SU-DHL-6 (cell line): ENCODE results near the gene MARK2.

Experiments used
- H2AFZ ChIP-seq: fragments of 200-600 bp; sonication (generic); 2 replicates; pipeline ENCODE4 v1.6.1; 2014; ENCODE audit warnings: low read depth, mild to moderate bottlenecking, moderate library complexity, mixed read lengths, antibody characterized with exemption, low read length; ENCODE audit not compliant: severe bottlenecking
- H3F3A ChIP-seq: fragments of 200-600 bp; shearing (Covaris generic); 2 replicates; pipeline ENCODE4 v1.6.0; 2016; ENCODE audit warnings: antibody characterized with exemption, mild to moderate bottlenecking; ENCODE audit not compliant: insufficient read depth
- H3K27ac ChIP-seq: fragments of 200-600 bp; sonication (generic); 2 replicates; pipeline ENCODE4 v1.5.1; 2016; ENCODE audit warnings: low read depth, mild to moderate bottlenecking, low read length, moderate library complexity, mixed read lengths
- H3K27me3 ChIP-seq: fragments of 200-600 bp; sonication (generic), shearing (Covaris generic); 2 replicates; pipeline ENCODE4 v1.6.0; 2014; ENCODE audit warnings: mild to moderate bottlenecking, low read length
- H3K36me3 ChIP-seq: fragments of 200-600 bp; sonication (generic); 2 replicates; pipeline ENCODE4 v1.6.1; 2014; ENCODE audit warnings: mild to moderate bottlenecking, low read length, mixed read lengths
- H3K4me2 ChIP-seq: fragments of 300-600, 200-600 bp; shearing (Covaris generic), sonication (generic); 2 replicates; pipeline ENCODE4 v1.6.0; 2014; ENCODE audit warnings: low read length, low read depth, mild to moderate bottlenecking; ENCODE audit not compliant: poor library complexity, severe bottlenecking
- H3K4me3 ChIP-seq: fragments of 200-600 bp; sonication (generic); 2 replicates; pipeline ENCODE4 v1.5.1; 2014; ENCODE audit warnings: antibody characterized with exemption, low read length, mild to moderate bottlenecking, mixed read lengths; ENCODE audit not compliant: insufficient read depth, poor library complexity, severe bottlenecking
- H3K79me2 ChIP-seq: fragments of 200-600 bp; sonication (generic); 2 replicates; pipeline ENCODE4 v1.6.1; 2014; ENCODE audit warnings: mild to moderate bottlenecking, low read length, moderate library complexity; ENCODE audit not compliant: insufficient read depth
- H3K9ac ChIP-seq: fragments of 200-600 bp; sonication (generic); 2 replicates; pipeline ENCODE4 v1.7.0; 2014; ENCODE audit warnings: mild to moderate bottlenecking, low read length
- H3K9me2 ChIP-seq: fragments of 200-600 bp; sonication (generic); replicated peaks from 2 replicates; pipeline ENCODE4 v1.6.1; 2014; ENCODE audit warnings: low read length; ENCODE audit not compliant: insufficient read depth
- H3K9me3 ChIP-seq: fragments of 200-600 bp; sonication (generic); 2 replicates; pipeline ENCODE4 v1.6.1; 2014; ENCODE audit warnings: low read length, mixed read lengths; ENCODE audit not compliant: insufficient read depth
- H4K20me1 ChIP-seq: fragments of 200-600 bp; sonication (generic); 2 replicates; pipeline ENCODE4 v1.6.1; 2014; ENCODE audit warnings: low read depth, mild to moderate bottlenecking, antibody characterized with exemption, low read length, moderate library complexity, mixed read lengths
- EZH2phosphoT487 ChIP-seq: fragments of 200-600 bp; sonication (generic), shearing (Covaris generic); conservative IDR thresholded peaks from 2 replicates; pipeline ENCODE4 v1.6.1; 2018; ENCODE audit warnings: mild to moderate bottlenecking, antibody characterized with exemption, low read length, moderate library complexity, mixed read lengths
- TF ChIP-seq, protein P1 (sequence below): fragments of 200-600 bp; sonication (generic); IDR thresholded peaks from one replicate; pipeline ENCODE4 v1.5.1; 2017; ENCODE audit warnings: antibody characterized with exemption, mild to moderate bottlenecking, low read length, moderate library complexity; ENCODE audit not compliant: insufficient read depth, poor library complexity, severe bottlenecking

MARK2 gene

DNA sequence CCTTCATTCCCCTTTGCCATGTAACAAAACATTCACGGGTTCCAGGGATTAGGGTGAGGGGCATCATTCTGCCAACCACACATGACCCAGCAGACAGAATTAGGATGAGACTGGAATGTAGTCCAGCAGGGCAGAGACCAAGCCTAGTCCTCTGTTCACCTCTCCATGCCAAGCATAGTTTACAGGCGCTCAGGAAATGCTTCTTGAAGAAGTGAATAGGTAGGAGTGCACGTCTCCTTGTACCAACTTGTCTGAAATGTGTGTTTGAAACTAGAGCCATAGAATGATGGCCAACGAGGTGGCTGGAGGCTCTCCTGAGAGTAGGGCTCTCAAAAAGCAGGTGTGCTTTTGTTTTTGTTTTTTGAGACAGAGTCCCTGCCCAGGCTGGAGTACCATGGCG lies 17.5 kb upstream of the MARK2 start:
- no peaks in the 10 kb centered on the region for H3K27me3 ChIP-seq
- H2AFZ ChIP-seq, result no peak overlapping the region
- H3K4me2 ChIP-seq, result no peak overlapping the region
- no peak overlapping the region for H3K9ac ChIP-seq
- H3K9me3 ChIP-seq, result no peaks in the 10 kb centered on the region
- H3K36me3 ChIP-seq, result peaks cover 4% of the 10 kb centered on the region; the same call in 1 of the 2 replicates
- no peak overlapping the region for H3K27ac ChIP-seq
- H3K79me2 ChIP-seq, result peaks cover 7% of the 10 kb centered on the region; the same call in 1 of the 2 replicates
- H3K9me2 ChIP-seq, result no peaks in the 10 kb centered on the region
- no peak overlapping the region for H3K4me3 ChIP-seq
- H4K20me1 ChIP-seq, result no peaks in the 10 kb centered on the region
- TF ChIP-seq EZH2phosphoT487, result no peak
- TF ChIP-seq, protein P1, sequence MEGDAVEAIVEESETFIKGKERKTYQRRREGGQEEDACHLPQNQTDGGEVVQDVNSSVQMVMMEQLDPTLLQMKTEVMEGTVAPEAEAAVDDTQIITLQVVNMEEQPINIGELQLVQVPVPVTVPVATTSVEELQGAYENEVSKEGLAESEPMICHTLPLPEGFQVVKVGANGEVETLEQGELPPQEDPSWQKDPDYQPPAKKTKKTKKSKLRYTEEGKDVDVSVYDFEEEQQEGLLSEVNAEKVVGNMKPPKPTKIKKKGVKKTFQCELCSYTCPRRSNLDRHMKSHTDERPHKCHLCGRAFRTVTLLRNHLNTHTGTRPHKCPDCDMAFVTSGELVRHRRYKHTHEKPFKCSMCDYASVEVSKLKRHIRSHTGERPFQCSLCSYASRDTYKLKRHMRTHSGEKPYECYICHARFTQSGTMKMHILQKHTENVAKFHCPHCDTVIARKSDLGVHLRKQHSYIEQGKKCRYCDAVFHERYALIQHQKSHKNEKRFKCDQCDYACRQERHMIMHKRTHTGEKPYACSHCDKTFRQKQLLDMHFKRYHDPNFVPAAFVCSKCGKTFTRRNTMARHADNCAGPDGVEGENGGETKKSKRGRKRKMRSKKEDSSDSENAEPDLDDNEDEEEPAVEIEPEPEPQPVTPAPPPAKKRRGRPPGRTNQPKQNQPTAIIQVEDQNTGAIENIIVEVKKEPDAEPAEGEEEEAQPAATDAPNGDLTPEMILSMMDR, result no peak
- H3F3A ChIP-seq, result no peaks in the 10 kb centered on the region

DNA sequence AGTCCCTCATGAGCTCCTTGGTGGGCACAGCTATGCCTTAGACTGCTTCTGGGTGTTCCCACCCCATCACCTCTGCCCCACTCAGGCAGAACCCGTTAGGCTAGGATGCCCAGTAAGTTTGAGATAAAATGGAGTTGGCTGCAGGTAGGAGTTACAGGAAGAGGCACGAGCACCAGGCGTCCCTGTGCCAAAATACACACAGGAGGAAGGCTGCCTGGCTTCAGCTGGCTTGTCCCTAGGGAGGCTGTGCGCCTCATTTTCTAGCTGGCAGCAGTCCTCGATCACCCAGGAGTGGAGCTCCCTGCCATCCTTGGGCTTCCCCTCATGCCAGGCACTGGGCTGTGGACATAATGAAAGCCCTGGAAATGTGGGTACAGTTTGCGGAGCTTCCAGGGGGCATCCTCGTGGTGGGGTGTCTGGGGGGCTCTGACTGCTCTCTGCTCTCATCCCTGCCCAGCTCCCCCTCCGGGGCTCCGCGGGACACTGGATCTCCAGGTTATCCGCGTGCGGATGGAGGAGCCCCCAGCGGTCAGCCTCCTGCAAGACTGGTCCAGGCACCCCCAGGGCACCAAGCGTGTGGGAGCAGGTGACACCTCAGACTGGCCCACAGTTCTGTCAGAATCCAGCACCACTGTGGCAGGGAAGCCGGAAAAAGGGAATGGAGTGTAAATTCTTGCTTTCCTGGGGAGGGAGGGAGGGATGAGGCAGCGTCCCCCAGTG lies 12.3 kb upstream of the MARK2 start:
- H3K9ac ChIP-seq, result no peak overlapping the region
- TF ChIP-seq, protein P1, result no peak
- no peak for TF ChIP-seq EZH2phosphoT487
- H4K20me1 ChIP-seq, result no peaks in the 10 kb centered on the region
- H3K79me2 ChIP-seq, result no peaks in the 10 kb centered on the region
- no peak overlapping the region for H3K4me3 ChIP-seq
- no peaks in the 10 kb centered on the region for H3K9me2 ChIP-seq
- H3F3A ChIP-seq, result no peaks in the 10 kb centered on the region
- H3K27me3 ChIP-seq, result no peaks in the 10 kb centered on the region
- no peak overlapping the region for H3K4me2 ChIP-seq
- no peaks in the 10 kb centered on the region for H3K9me3 ChIP-seq
- peaks cover 2% of the 10 kb centered on the region; the same call in 1 of the 2 replicates for H3K36me3 ChIP-seq
- H2AFZ ChIP-seq, result no peak overlapping the region
- no peak overlapping the region for H3K27ac ChIP-seq

DNA sequence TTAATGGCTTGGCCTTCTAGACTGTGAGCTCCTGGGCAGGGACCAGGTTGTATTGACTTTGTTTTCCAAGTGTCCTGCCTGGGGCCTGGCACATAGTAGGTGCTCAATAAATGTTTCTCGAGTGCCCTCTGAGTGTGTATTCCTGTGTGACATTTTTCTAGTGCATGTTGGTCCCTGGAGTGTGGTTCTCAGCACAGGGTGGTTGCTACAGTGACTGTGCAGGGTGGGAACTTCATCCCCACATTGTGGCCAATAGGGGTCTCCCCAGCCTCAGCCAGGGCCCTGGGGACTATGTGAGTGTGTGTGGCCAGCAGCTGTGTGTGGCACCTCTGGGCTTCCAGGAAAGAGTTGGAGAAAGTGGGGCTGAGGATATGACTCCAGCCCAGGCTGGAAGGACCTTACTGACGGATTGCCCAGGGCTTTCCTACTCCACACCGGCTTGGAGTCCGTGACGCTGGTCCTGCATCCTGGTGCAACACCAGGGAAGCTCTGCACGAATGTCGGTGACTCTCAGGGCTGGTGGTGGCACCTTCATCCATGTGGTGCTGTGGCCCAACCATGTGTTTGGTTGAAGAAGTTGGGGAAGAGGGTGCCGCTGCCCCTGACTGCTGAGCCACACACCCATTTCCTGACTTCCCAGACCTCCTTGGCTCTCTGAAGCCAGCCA lies 9.0 kb upstream of the MARK2 start:
- Histone ChIP-seq H3K36me3 (no peaks in the 10 kb centered on the region; the same call in 1 of the 2 replicates), H3F3A (no peaks in the 10 kb centered on the region), H2AFZ (no peak overlapping the region), H3K79me2 (no peaks in the 10 kb centered on the region), H3K9me3 (no peaks in the 10 kb centered on the region), H3K27me3 (no peaks in the 10 kb centered on the region), H4K20me1 (no peaks in the 10 kb centered on the region), H3K9me2 (no peaks in the 10 kb centered on the region), H3K4me3 (no peak overlapping the region), H3K4me2 (no peak overlapping the region), H3K9ac (no peak overlapping the region), H3K27ac (no peak overlapping the region)
- TF ChIP-seq, protein P1, result no peak
- no peak for TF ChIP-seq EZH2phosphoT487
